WTC11 (cell line): ENCODE measurements around the gene C16orf74.

Experiments used
- CREB1 ChIP-seq: sonication (generic); formaldehyde crosslinking; IDR thresholded peaks from 2 replicates; pipeline ENCODE4 v1.8.0; 2023; ENCODE audit warnings: mild to moderate bottlenecking, missing genetic modification reagents
- ELF4 ChIP-seq: sonication (generic); formaldehyde crosslinking; IDR thresholded peaks from 2 replicates; pipeline ENCODE4 v1.8.1; 2022; ENCODE audit warnings: low read depth, mild to moderate bottlenecking, moderate library complexity, missing genetic modification reagents
- FOXK1 ChIP-seq: sonication (generic); formaldehyde crosslinking; IDR thresholded peaks from 2 replicates; pipeline ENCODE4 v1.8.0; 2022; ENCODE audit warnings: mild to moderate bottlenecking, moderate library complexity, missing genetic modification reagents
- GABPB1 ChIP-seq: sonication (generic); formaldehyde crosslinking; IDR thresholded peaks from 2 replicates; pipeline ENCODE4 v1.8.1; 2023; ENCODE audit warnings: mild to moderate bottlenecking, missing genetic modification reagents
- IRF2 ChIP-seq: sonication (generic); formaldehyde crosslinking; IDR thresholded peaks from 2 replicates; pipeline ENCODE4 v1.8.0; 2022; ENCODE audit warnings: low read depth, missing genetic modification reagents, borderline replicate concordance
- NFE2L1 ChIP-seq: sonication (generic); formaldehyde crosslinking; IDR thresholded peaks from 2 replicates; pipeline ENCODE4 v1.8.1; 2023; ENCODE audit warnings: missing genetic modification reagents
- NR1H2 ChIP-seq: sonication (generic); formaldehyde crosslinking; IDR thresholded peaks from 2 replicates; pipeline ENCODE4 v1.9.0; 2021; ENCODE audit warnings: mild to moderate bottlenecking, moderate library complexity, missing genetic modification reagents
- TF ChIP-seq, protein P1 (sequence below): sonication (generic); formaldehyde crosslinking; IDR thresholded peaks from 2 replicates; pipeline ENCODE4 v1.8.1; 2023; ENCODE audit warnings: mild to moderate bottlenecking, missing genetic modification reagents
- TF ChIP-seq, protein P2 (sequence below): fragments of 200-600 bp; IDR thresholded peaks from 2 replicates; pipeline ENCODE4 v1.8.0; 2022; ENCODE audit warnings: antibody characterized with exemption

- TF ChIP-seq CREB1 (CRISPR knock-in tag) (no peak), NR1H2 (no peak), GABPB1 (CRISPR knock-in tag) (no peak), ELF4 (CRISPR knock-in tag) (no peak), NFE2L1 (CRISPR knock-in tag) (no peak), FOXK1 (CRISPR knock-in tag) (no peak), IRF2 (CRISPR knock-in tag) (no peak)
- TF ChIP-seq, protein P1, sequence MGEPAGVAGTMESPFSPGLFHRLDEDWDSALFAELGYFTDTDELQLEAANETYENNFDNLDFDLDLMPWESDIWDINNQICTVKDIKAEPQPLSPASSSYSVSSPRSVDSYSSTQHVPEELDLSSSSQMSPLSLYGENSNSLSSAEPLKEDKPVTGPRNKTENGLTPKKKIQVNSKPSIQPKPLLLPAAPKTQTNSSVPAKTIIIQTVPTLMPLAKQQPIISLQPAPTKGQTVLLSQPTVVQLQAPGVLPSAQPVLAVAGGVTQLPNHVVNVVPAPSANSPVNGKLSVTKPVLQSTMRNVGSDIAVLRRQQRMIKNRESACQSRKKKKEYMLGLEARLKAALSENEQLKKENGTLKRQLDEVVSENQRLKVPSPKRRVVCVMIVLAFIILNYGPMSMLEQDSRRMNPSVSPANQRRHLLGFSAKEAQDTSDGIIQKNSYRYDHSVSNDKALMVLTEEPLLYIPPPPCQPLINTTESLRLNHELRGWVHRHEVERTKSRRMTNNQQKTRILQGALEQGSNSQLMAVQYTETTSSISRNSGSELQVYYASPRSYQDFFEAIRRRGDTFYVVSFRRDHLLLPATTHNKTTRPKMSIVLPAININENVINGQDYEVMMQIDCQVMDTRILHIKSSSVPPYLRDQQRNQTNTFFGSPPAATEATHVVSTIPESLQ: no peak
- TF ChIP-seq, protein P2, sequence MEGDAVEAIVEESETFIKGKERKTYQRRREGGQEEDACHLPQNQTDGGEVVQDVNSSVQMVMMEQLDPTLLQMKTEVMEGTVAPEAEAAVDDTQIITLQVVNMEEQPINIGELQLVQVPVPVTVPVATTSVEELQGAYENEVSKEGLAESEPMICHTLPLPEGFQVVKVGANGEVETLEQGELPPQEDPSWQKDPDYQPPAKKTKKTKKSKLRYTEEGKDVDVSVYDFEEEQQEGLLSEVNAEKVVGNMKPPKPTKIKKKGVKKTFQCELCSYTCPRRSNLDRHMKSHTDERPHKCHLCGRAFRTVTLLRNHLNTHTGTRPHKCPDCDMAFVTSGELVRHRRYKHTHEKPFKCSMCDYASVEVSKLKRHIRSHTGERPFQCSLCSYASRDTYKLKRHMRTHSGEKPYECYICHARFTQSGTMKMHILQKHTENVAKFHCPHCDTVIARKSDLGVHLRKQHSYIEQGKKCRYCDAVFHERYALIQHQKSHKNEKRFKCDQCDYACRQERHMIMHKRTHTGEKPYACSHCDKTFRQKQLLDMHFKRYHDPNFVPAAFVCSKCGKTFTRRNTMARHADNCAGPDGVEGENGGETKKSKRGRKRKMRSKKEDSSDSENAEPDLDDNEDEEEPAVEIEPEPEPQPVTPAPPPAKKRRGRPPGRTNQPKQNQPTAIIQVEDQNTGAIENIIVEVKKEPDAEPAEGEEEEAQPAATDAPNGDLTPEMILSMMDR: no peak
Measured at GRCh38 chr16:85689950-85690320, 61.0 kb downstream of the C16orf74 start.
